AG04449 (cell line): ENCODE data around the gene MYO15A.

Experiments
- CTCF ChIA-PET: fragments of 350-600 bp; formaldehyde crosslinking; extraction: SDS; loops from one replicate; lab custom pipeline; 2021; ENCODE audit warnings: antibody characterized with exemption; lab: Yijun Ruan, JAX
- POLR2A ChIA-PET: fragments of 400-600, 350-600 bp; formaldehyde crosslinking; extraction: SDS; loops from one replicate; lab custom pipeline; 2020; ENCODE audit warnings: antibody characterized with exemption, inconsistent platforms; lab: Yijun Ruan, JAX
- DNase-seq: peaks from one replicate; pipeline ENCODE4 v3.0.0-alpha.2; 2010; ENCODE audit warnings: low read depth, low spot score
- H3K4me3 ChIP-seq: 2 replicates; pipeline ENCODE4 v1.5.1; 2011; ENCODE audit warnings: low read depth, mild to moderate bottlenecking, control low read depth, low read length
- CTCF ChIP-seq: IDR thresholded peaks from one replicate; pipeline ENCODE4 v1.5.1; 2011; ENCODE audit warnings: mild to moderate bottlenecking, moderate library complexity, low read length, control low read depth, inconsistent platforms; ENCODE audit not compliant: insufficient read depth; ENCODE audit errors: missing control alignments

MYO15A gene

GRCh38 chr17:18145811-18146210 lies 37.3 kb downstream of the MYO15A start:
- DNase-seq, result no peak
- TF ChIP-seq CTCF, result no peak
- ChIA-PET POLR2A (no interaction called here), CTCF (interaction anchor here (1.3 to 2.6 kb wide), 2 partner anchors 8 to 10 kb away, joined by 3 to 11 read pairs; no protein-coding TSS in a partner anchor)
- no peak overlapping the region for H3K4me3 ChIP-seq

GRCh38 chr17:18146259-18146658 lies 37.7 kb downstream of the MYO15A start:
- ChIA-PET POLR2A (no interaction called here), CTCF (interaction anchor here (0.5 to 2.6 kb wide), 3 partner anchors 8 to 464 kb away, joined by 3 to 11 read pairs (median 3); no protein-coding TSS in a partner anchor)
- no peak overlapping the region for H3K4me3 ChIP-seq
- DNase-seq, result no peak
- no peak for TF ChIP-seq CTCF

GRCh38 chr17:18146980-18147379 lies 38.4 kb downstream of the MYO15A start:
- POLR2A ChIA-PET, result no interaction called here
- CTCF ChIA-PET, result interaction anchor here (0.5 to 2.6 kb wide), 3 partner anchors 9 to 464 kb away, joined by 3 to 11 read pairs (median 3); no protein-coding TSS in a partner anchor
- TF ChIP-seq CTCF, result no peak
- H3K4me3 ChIP-seq, result no peak overlapping the region
- DNase-seq, result no peak

DNA sequence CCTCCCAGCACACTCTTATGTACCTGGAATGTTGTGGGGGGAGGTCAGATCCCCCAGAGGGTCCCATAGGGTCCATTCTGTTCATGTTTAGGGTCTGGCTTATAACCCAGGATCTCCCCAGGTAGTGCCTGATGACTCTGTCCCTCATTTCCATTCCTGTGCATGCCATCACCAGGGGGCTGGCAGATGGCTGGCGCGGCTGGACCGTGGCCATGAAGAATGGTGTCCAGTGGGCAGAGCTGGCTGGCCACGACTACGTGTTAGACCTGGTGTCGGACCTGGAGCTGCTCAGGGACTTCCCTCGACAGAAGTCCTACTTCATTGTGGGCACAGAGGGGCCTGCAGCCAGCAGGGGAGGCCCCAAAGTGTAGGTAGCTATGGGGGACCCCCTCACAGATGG lies 40.0 kb downstream of the MYO15A start:
- no peak for TF ChIP-seq CTCF
- POLR2A ChIA-PET, result interaction anchor here (0.6 kb wide), 1 partner anchor 12 kb away, joined by 4 read pairs; no protein-coding TSS in a partner anchor
- H3K4me3 ChIP-seq, result no peak overlapping the region
- CTCF ChIA-PET, result interaction anchor here (1.1 to 1.2 kb wide), 3 partner anchors 9 to 19 kb away, joined by 3 to 5 read pairs (median 5); no protein-coding TSS in a partner anchor
- DNase-seq, result no peak

DNA sequence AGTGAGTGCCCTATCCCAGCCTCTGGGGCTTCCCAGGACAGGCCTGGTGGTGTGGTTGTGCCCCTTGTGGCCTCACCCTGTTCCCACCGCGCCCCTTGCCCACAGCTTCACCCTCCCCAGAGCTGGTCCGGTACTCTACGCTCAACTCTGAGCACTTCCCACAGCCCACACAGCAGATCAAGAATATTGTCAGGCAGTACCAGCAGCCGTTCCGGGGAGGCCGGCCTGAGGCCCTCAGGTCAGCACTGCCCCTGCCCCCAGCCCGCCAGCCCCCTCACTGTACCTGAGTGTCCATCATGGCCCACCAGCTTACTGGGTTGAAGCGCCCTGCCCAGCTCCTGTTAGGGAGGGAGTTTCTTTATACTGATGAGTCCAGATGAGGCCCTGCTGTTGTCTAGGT lies 42.7 kb downstream of the MYO15A start:
- CTCF ChIA-PET, result interaction anchor here (6.0 kb wide), 1 partner anchor 11 kb away, joined by 67 read pairs; no protein-coding TSS in a partner anchor
- no peak for DNase-seq
- H3K4me3 ChIP-seq, result no peak overlapping the region
- POLR2A ChIA-PET, result no interaction called here
- no peak for TF ChIP-seq CTCF

- TF ChIP-seq CTCF, result no peak
- POLR2A ChIA-PET, result no interaction called here
- H3K4me3 ChIP-seq, result no peak overlapping the region
- no peak for DNase-seq
- CTCF ChIA-PET, result interaction anchor here (1.6 to 6.0 kb wide), 2 partner anchors 9 to 15 kb away, joined by 11 to 67 read pairs; no protein-coding TSS in a partner anchor
Observed at GRCh38 chr17:18155179-18155578, 46.6 kb downstream of the MYO15A start.
